K562 (cell line): ENCODE data around the gene SETDB2.

Experiments used
- POLR2A ChIP-seq: fragments of 450-650 bp; conservative IDR thresholded peaks from 2 replicates; pipeline ENCODE4 v1.6.1; 2016
- SREBF1 ChIP-seq: fragments of 150-350 bp; IDR thresholded peaks from 2 replicates; pipeline ENCODE4 v1.6.1; 2014; ENCODE audit warnings: antibody characterized with exemption, low read depth, low read length, borderline replicate concordance
- ZBTB9 ChIP-seq: fragments of 450-650 bp; formaldehyde crosslinking; IDR thresholded peaks from 2 replicates; pipeline ENCODE4 v1.4.0; 2020; ENCODE audit warnings: mild to moderate bottlenecking, moderate library complexity
- TF ChIP-seq, protein P1 (sequence below), 3 experiments: IDR thresholded peaks in 2 of 3; conservative IDR thresholded peaks in 1 of 3; 2 replicates each; pipeline ENCODE4 v1.5.1; 2011 to 2012; ENCODE audit warnings: low read length in 3 of 3, mild to moderate bottlenecking in 3 of 3, control low read depth in 2 of 3, improper control_type of control experiment in 1 of 3, inconsistent platforms in 1 of 3, low read depth in 1 of 3, mixed read lengths in 1 of 3, moderate library complexity in 1 of 3; ENCODE audit not compliant: insufficient read depth in 2 of 3

GRCh38 chr13:49395878-49396380 lies 48.1 kb upstream of the SETDB2 start:
- TF ChIP-seq POLR2A (no peak), SREBF1 (no peak), ZBTB9 (no peak)
- TF ChIP-seq, protein P1, sequence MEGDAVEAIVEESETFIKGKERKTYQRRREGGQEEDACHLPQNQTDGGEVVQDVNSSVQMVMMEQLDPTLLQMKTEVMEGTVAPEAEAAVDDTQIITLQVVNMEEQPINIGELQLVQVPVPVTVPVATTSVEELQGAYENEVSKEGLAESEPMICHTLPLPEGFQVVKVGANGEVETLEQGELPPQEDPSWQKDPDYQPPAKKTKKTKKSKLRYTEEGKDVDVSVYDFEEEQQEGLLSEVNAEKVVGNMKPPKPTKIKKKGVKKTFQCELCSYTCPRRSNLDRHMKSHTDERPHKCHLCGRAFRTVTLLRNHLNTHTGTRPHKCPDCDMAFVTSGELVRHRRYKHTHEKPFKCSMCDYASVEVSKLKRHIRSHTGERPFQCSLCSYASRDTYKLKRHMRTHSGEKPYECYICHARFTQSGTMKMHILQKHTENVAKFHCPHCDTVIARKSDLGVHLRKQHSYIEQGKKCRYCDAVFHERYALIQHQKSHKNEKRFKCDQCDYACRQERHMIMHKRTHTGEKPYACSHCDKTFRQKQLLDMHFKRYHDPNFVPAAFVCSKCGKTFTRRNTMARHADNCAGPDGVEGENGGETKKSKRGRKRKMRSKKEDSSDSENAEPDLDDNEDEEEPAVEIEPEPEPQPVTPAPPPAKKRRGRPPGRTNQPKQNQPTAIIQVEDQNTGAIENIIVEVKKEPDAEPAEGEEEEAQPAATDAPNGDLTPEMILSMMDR (IDR thresholded peaks at IDR 0.05 in 2 of 3, conservative IDR thresholded peaks at IDR 0.05 in 1 of 3; ENCODE audit: insufficient read depth in 2 of 3, low read depth in 1 of 3, low read length in 3 of 3) = no peak
